SU-DHL-6 (cell line): ENCODE data around the gene CFAP100.

Experiments used
- H2AFZ ChIP-seq: fragments of 200-600 bp; sonication (generic); 2 replicates; pipeline ENCODE4 v1.6.1; 2014; ENCODE audit warnings: low read depth, mild to moderate bottlenecking, moderate library complexity, mixed read lengths, antibody characterized with exemption, low read length; ENCODE audit not compliant: severe bottlenecking
- H3F3A ChIP-seq: fragments of 200-600 bp; shearing (Covaris generic); 2 replicates; pipeline ENCODE4 v1.6.0; 2016; ENCODE audit warnings: antibody characterized with exemption, mild to moderate bottlenecking; ENCODE audit not compliant: insufficient read depth
- H3K27ac ChIP-seq: fragments of 200-600 bp; sonication (generic); 2 replicates; pipeline ENCODE4 v1.5.1; 2016; ENCODE audit warnings: low read depth, mild to moderate bottlenecking, low read length, moderate library complexity, mixed read lengths
- H3K27me3 ChIP-seq: fragments of 200-600 bp; sonication (generic), shearing (Covaris generic); 2 replicates; pipeline ENCODE4 v1.6.0; 2014; ENCODE audit warnings: mild to moderate bottlenecking, low read length
- H3K36me3 ChIP-seq: fragments of 200-600 bp; sonication (generic); 2 replicates; pipeline ENCODE4 v1.6.1; 2014; ENCODE audit warnings: mild to moderate bottlenecking, low read length, mixed read lengths
- H3K4me2 ChIP-seq: fragments of 300-600, 200-600 bp; shearing (Covaris generic), sonication (generic); 2 replicates; pipeline ENCODE4 v1.6.0; 2014; ENCODE audit warnings: low read length, low read depth, mild to moderate bottlenecking; ENCODE audit not compliant: poor library complexity, severe bottlenecking
- H3K4me3 ChIP-seq: fragments of 200-600 bp; sonication (generic); 2 replicates; pipeline ENCODE4 v1.5.1; 2014; ENCODE audit warnings: antibody characterized with exemption, low read length, mild to moderate bottlenecking, mixed read lengths; ENCODE audit not compliant: insufficient read depth, poor library complexity, severe bottlenecking
- H3K79me2 ChIP-seq: fragments of 200-600 bp; sonication (generic); 2 replicates; pipeline ENCODE4 v1.6.1; 2014; ENCODE audit warnings: mild to moderate bottlenecking, low read length, moderate library complexity; ENCODE audit not compliant: insufficient read depth
- H3K9ac ChIP-seq: fragments of 200-600 bp; sonication (generic); 2 replicates; pipeline ENCODE4 v1.7.0; 2014; ENCODE audit warnings: mild to moderate bottlenecking, low read length
- H3K9me2 ChIP-seq: fragments of 200-600 bp; sonication (generic); replicated peaks from 2 replicates; pipeline ENCODE4 v1.6.1; 2014; ENCODE audit warnings: low read length; ENCODE audit not compliant: insufficient read depth
- H3K9me3 ChIP-seq: fragments of 200-600 bp; sonication (generic); 2 replicates; pipeline ENCODE4 v1.6.1; 2014; ENCODE audit warnings: low read length, mixed read lengths; ENCODE audit not compliant: insufficient read depth
- H4K20me1 ChIP-seq: fragments of 200-600 bp; sonication (generic); 2 replicates; pipeline ENCODE4 v1.6.1; 2014; ENCODE audit warnings: low read depth, mild to moderate bottlenecking, antibody characterized with exemption, low read length, moderate library complexity, mixed read lengths
- EZH2phosphoT487 ChIP-seq: fragments of 200-600 bp; sonication (generic), shearing (Covaris generic); conservative IDR thresholded peaks from 2 replicates; pipeline ENCODE4 v1.6.1; 2018; ENCODE audit warnings: mild to moderate bottlenecking, antibody characterized with exemption, low read length, moderate library complexity, mixed read lengths
- TF ChIP-seq, protein P1 (sequence below): fragments of 200-600 bp; sonication (generic); IDR thresholded peaks from one replicate; pipeline ENCODE4 v1.5.1; 2017; ENCODE audit warnings: antibody characterized with exemption, mild to moderate bottlenecking, low read length, moderate library complexity; ENCODE audit not compliant: insufficient read depth, poor library complexity, severe bottlenecking

Gene CFAP100

DNA sequence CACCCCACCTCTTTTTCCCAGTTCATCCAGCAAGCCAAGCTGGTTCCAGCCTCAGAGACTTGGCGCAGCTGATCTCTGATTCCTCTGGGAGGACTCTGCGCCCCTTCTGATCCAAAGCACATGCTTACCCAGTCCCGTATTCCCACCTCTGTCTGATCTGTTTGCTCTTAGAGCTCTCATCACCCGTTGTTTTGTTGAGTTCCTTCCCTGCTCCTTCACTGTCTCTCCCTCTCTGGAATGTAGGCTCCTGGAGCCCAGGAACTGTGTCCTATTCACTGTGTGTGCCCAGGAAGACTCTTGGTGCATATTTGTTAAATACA lies 82.3 kb downstream of the CFAP100 start:
- Histone ChIP-seq H3F3A (no peaks in the 10 kb centered on the region), H3K9ac (no peak overlapping the region), H3K27me3 (no peaks in the 10 kb centered on the region), H3K9me2 (no peaks in the 10 kb centered on the region), H3K4me3 (no peak overlapping the region), H3K9me3 (no peaks in the 10 kb centered on the region), H3K36me3 (no peaks in the 10 kb centered on the region), H2AFZ (no peak overlapping the region), H3K4me2 (no peak overlapping the region), H3K79me2 (peaks cover 29% of the 10 kb centered on the region), H3K27ac (no peak overlapping the region), H4K20me1 (no peaks in the 10 kb centered on the region)
- TF ChIP-seq, protein P1, sequence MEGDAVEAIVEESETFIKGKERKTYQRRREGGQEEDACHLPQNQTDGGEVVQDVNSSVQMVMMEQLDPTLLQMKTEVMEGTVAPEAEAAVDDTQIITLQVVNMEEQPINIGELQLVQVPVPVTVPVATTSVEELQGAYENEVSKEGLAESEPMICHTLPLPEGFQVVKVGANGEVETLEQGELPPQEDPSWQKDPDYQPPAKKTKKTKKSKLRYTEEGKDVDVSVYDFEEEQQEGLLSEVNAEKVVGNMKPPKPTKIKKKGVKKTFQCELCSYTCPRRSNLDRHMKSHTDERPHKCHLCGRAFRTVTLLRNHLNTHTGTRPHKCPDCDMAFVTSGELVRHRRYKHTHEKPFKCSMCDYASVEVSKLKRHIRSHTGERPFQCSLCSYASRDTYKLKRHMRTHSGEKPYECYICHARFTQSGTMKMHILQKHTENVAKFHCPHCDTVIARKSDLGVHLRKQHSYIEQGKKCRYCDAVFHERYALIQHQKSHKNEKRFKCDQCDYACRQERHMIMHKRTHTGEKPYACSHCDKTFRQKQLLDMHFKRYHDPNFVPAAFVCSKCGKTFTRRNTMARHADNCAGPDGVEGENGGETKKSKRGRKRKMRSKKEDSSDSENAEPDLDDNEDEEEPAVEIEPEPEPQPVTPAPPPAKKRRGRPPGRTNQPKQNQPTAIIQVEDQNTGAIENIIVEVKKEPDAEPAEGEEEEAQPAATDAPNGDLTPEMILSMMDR, result no peak
- no peak for TF ChIP-seq EZH2phosphoT487

DNA sequence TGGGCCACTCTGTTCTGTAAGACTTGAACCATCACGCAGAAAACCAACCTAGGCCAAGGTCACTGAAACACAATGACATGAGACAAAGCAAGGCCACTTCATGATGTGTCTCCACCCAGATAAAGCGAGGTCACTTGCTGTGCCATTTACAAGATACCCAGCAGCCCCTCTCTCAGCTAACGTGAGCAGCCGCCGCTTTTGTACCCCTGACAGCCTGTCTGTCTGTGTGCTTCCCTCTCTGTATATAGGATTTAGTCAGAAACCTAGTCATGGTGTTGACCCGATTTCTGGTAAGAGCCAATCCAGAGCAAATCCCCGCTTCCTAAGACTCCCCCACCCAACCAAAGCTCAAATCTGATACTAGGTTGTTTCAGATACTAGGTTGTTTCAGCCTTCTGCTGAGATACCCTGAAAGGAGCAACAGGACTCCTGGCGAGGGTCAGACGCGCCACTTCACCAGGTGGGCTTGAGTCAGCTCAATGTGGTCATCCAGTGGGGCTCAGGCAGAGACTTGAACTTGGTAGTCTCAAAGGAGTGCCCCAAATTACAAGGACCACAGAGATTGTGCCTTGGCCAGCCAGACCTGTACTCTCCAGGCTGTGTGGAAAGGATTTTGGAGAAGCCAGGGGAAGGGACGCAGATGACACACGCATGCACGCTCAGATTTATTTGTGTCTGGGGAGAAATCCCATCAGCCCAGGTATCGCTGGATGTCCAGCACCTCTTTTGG lies 84.0 kb downstream of the CFAP100 start:
- no peak overlapping the region for H3K9ac ChIP-seq
- no peak for TF ChIP-seq EZH2phosphoT487
- TF ChIP-seq, protein P1, result no peak

DNA sequence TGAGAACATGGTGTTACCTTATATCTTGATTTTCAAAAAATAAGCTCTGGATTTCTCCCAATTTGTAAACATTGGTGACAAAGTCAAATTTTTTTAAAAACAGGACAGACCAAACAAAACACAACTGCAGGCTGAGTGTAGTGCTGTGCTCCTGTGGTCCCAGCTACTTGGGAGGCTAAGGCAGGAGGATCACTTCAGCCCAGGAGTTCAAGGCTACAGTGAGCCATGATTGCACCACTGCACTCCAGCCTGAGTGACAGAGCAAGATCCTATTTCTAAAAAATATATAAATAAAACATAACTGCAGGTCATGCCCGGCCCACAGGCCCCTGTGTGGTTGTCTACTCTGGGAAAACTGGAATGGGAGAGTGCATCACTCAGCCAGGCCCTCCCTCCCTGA lies 84.9 kb downstream of the CFAP100 start:
- H3F3A ChIP-seq, result no peaks in the 10 kb centered on the region
- no peaks in the 10 kb centered on the region for H3K9me3 ChIP-seq
- H2AFZ ChIP-seq, result no peak overlapping the region
- peaks cover 5% of the 10 kb centered on the region for H3K79me2 ChIP-seq
- no peak overlapping the region for H3K27ac ChIP-seq
- no peak overlapping the region for H3K4me3 ChIP-seq
- H3K36me3 ChIP-seq, result no peaks in the 10 kb centered on the region
- H4K20me1 ChIP-seq, result no peaks in the 10 kb centered on the region
- no peaks in the 10 kb centered on the region for H3K27me3 ChIP-seq
- no peaks in the 10 kb centered on the region for H3K9me2 ChIP-seq
- no peak overlapping the region for H3K4me2 ChIP-seq
- no peak for TF ChIP-seq EZH2phosphoT487
- TF ChIP-seq, protein P1, result no peak
- H3K9ac ChIP-seq, result no peak overlapping the region

More for the DNA sequence above, 84.0 kb downstream of the CFAP100 start:
- Histone ChIP-seq H3K9me2 (no peaks in the 10 kb centered on the region), H3F3A (no peaks in the 10 kb centered on the region), H4K20me1 (no peaks in the 10 kb centered on the region), H3K27ac (no peak overlapping the region), H3K27me3 (no peaks in the 10 kb centered on the region), H3K4me3 (no peak overlapping the region), H3K79me2 (peaks cover 12% of the 10 kb centered on the region), H2AFZ (no peak overlapping the region), H3K9me3 (no peaks in the 10 kb centered on the region), H3K36me3 (no peaks in the 10 kb centered on the region), H3K4me2 (no peak overlapping the region)
